GM23338 (cell line): Measurements from ENCODE around the gene SMURF1. TPM values are rescaled to one million over a fixed set of nuclear protein-coding genes. Genes with fewer than 3 reads are reported as not detected.

Experiments used
- ATAC-seq: fragments of 200-7000 bp; cut with Tn5 transposase; 3 replicates; pipeline ENCODE4 v1.9.1; 2020
- DNase-seq: peaks from one replicate; pipeline ENCODE4 v3.0.0-alpha.2; 2015; ENCODE audit warnings: low spot score
- H2AFZ ChIP-seq: fragments of 200-600 bp; sonication (generic); 2 replicates; pipeline ENCODE4 v1.8.0; 2016; ENCODE audit warnings: antibody characterized with exemption, mild to moderate bottlenecking, moderate library complexity
- H3F3A ChIP-seq: fragments of 200-600 bp; sonication (generic); replicated peaks from 2 replicates; pipeline ENCODE4 v1.8.0; 2017; ENCODE audit warnings: antibody characterized with exemption, mixed run types, low read depth
- H3K27ac ChIP-seq: fragments of 200-600 bp; sonication (generic); 2 replicates; pipeline ENCODE4 v1.6.1; 2016; ENCODE audit warnings: low read depth
- H3K27me3 ChIP-seq: fragments of 200-600 bp; sonication (generic); 2 replicates; pipeline ENCODE4 v1.8.0; 2016; ENCODE audit warnings: mild to moderate bottlenecking, mixed run types, moderate library complexity; ENCODE audit not compliant: insufficient read depth
- H3K36me3 ChIP-seq: fragments of 200-600 bp; sonication (generic); 2 replicates; pipeline ENCODE4 v1.8.0; 2016; ENCODE audit warnings: mild to moderate bottlenecking; ENCODE audit not compliant: insufficient read depth
- H3K4me1 ChIP-seq: fragments of 200-600 bp; sonication (generic); 2 replicates; pipeline ENCODE4 v1.8.0; 2016; ENCODE audit warnings: mild to moderate bottlenecking, moderate library complexity; ENCODE audit not compliant: insufficient read depth
- H3K4me2 ChIP-seq: fragments of 200-600 bp; sonication (generic); 2 replicates; pipeline ENCODE4 v1.7.1; 2017; ENCODE audit warnings: mixed run types
- H3K4me3 ChIP-seq: fragments of 200-600 bp; sonication (generic); 2 replicates; pipeline ENCODE4 v1.6.1; 2016; ENCODE audit warnings: mixed run types
- H3K79me2 ChIP-seq: fragments of 200-600 bp; sonication (generic); replicated peaks from 2 replicates; pipeline ENCODE4 v1.8.0; 2017; ENCODE audit warnings: mild to moderate bottlenecking; ENCODE audit not compliant: insufficient read depth
- H3K9me2 ChIP-seq: fragments of 200-600 bp; sonication (generic); 2 replicates; pipeline ENCODE4 v1.8.0; 2017; ENCODE audit not compliant: insufficient read depth
- H4K20me1 ChIP-seq: fragments of 200-600 bp; sonication (generic); replicated peaks from 2 replicates; pipeline ENCODE4 v1.8.0; 2017; ENCODE audit warnings: mild to moderate bottlenecking; ENCODE audit not compliant: insufficient read depth
- H3K27ac Mint-ChIP-seq: 2 replicates; pipeline ENCODE4 v1.8.0; 2020; ENCODE audit warnings: inconsistent platforms, mild to moderate bottlenecking, moderate library complexity, mixed read lengths
- H3K27me3 Mint-ChIP-seq: 3 replicates; pipeline ENCODE4 v1.8.0; 2022; ENCODE audit warnings: low read depth, mild to moderate bottlenecking, moderate library complexity, mixed read lengths, inconsistent platforms; ENCODE audit not compliant: insufficient read depth, poor library complexity
- H3K36me3 Mint-ChIP-seq: 3 replicates; pipeline ENCODE4 v1.8.0; 2021; ENCODE audit warnings: low read depth, mild to moderate bottlenecking, inconsistent platforms, moderate library complexity, mixed read lengths
- H3K4me1 Mint-ChIP-seq: 3 replicates; pipeline ENCODE4 v1.8.0; 2020; ENCODE audit warnings: mild to moderate bottlenecking, inconsistent platforms, mixed read lengths
- H3K4me3 Mint-ChIP-seq: 3 replicates; pipeline ENCODE4 v1.8.0; 2021; ENCODE audit warnings: moderate library complexity, mild to moderate bottlenecking, inconsistent platforms, mixed read lengths
- H3K9me3 Mint-ChIP-seq: 3 replicates; pipeline ENCODE4 v1.8.0; 2020; ENCODE audit warnings: moderate library complexity, mild to moderate bottlenecking, inconsistent platforms, mixed read lengths
- CREB1 ChIP-seq: fragments of 250-450 bp; sonication (Bioruptor Pico); IDR thresholded peaks from 2 replicates; pipeline ENCODE4 v1.5.0; 2020; ENCODE audit warnings: low read depth, mild to moderate bottlenecking, moderate library complexity
- EZH2 ChIP-seq: fragments of 200-600 bp; sonication (generic); IDR thresholded peaks from one replicate; pipeline ENCODE4 v1.8.0; 2017; ENCODE audit warnings: antibody characterized with exemption, mild to moderate bottlenecking, low read depth; ENCODE audit not compliant: unreplicated experiment
- EZH2phosphoT487 ChIP-seq: fragments of 200-600 bp; sonication (generic); IDR thresholded peaks from one replicate; pipeline ENCODE4 v1.8.1; 2018; ENCODE audit warnings: antibody characterized with exemption; ENCODE audit not compliant: unreplicated experiment
- JUNB ChIP-seq: IDR thresholded peaks from one replicate; pipeline ENCODE4 v1.6.1; 2016; ENCODE audit warnings: antibody characterized with exemption; ENCODE audit not compliant: unreplicated experiment
- POLR2AphosphoS5 ChIP-seq: IDR thresholded peaks from 2 replicates; pipeline ENCODE4 v1.6.1; 2016; ENCODE audit warnings: antibody characterized with exemption, low read depth
- STAT1 ChIP-seq: IDR thresholded peaks from one replicate; pipeline ENCODE4 v1.6.1; 2016; ENCODE audit warnings: antibody characterized with exemption; ENCODE audit not compliant: unreplicated experiment
- ZNF114 ChIP-seq: fragments of 250-450 bp; sonication (Bioruptor Pico); IDR thresholded peaks from 2 replicates; pipeline ENCODE4 v1.5.0; 2020; ENCODE audit warnings: mild to moderate bottlenecking, moderate library complexity
- ZNF331 ChIP-seq: fragments of 250-450 bp; sonication (Bioruptor Pico); IDR thresholded peaks from 2 replicates; pipeline ENCODE4 v1.5.0; 2020; ENCODE audit warnings: low read depth, mild to moderate bottlenecking, moderate library complexity
- polyA plus RNA-seq: library from polyadenylated mRNA; unstranded; fragments of >200 nt; fragmentation: Nextera tagmentation; extraction: Ambion mirVana; gene quantifications from 2 replicates; pipeline ENCODE4 v1.2.1, GENCODE V29; 2016
- total RNA-seq: library from RNA; depleted of rRNA; stranded (reverse); fragments of >200 nt; shearing (Covaris generic); gene quantifications from 2 replicates; pipeline ENCODE4 v1.2.3, GENCODE V29; 2014
- TF ChIP-seq, protein P1 (sequence below): IDR thresholded peaks from one replicate; pipeline ENCODE4 v1.6.1; 2018; ENCODE audit warnings: antibody characterized with exemption; ENCODE audit not compliant: unreplicated experiment
- TF ChIP-seq, protein P2 (sequence below): IDR thresholded peaks from 2 replicates; pipeline ENCODE4 v1.6.1; 2016; ENCODE audit warnings: antibody characterized with exemption
- TF ChIP-seq, protein P3 (sequence below), 2 experiments: fragments of 200-600 bp in 1 of 2; sonication (generic) in 1 of 2; conservative IDR thresholded peaks; 2 replicates each; pipeline versions ENCODE4 v1.5.1 to v1.6.1; 2016 to 2017; ENCODE audit warnings: antibody characterized with exemption in 2 of 2, low read depth in 2 of 2, mild to moderate bottlenecking in 2 of 2, moderate library complexity in 1 of 2
- TF ChIP-seq, protein P4 (sequence below): fragments of 250-450 bp; sonication (Bioruptor Pico); IDR thresholded peaks from 2 replicates; pipeline ENCODE4 v1.5.0; 2020; ENCODE audit warnings: mild to moderate bottlenecking, moderate library complexity

Gene SMURF1
- total and polyA plus RNA-seq, 2 experiments from 2014 or later: 5.8 to 23.9 TPM

DNA sequence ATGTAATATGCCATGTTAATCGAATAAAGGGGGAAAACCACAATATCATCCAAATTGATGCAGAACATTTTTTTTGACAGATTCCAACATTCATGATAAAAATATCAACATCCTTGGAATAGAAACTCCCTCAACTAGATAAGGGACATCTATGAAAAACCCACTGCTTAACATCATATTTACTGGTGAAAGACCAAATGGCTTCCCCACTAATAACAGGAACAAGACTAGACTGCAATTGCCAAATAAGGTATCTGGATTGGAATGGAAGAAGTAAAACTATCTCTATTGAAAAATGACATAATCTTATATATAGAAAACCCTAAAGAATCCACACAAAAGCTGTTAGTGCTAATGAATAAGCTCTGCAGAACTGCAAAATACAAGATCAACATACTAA lies 27.8 kb downstream of the SMURF1 start:
- H3K9me3 Mint-ChIP-seq: peaks cover 6% of the 10 kb centered on the region; the same call in 1 of the 3 replicates
- H3K4me3 Mint-ChIP-seq: no peak overlapping the region

More for the DNA sequence above, 27.8 kb downstream of the SMURF1 start:
- peaks cover 23% of the 10 kb centered on the region for H3K36me3 Mint-ChIP-seq
- Histone ChIP-seq H3K4me1 (peaks cover 23% of the 10 kb centered on the region), H3K4me2 (no peak overlapping the region), H4K20me1 (no peaks in the 10 kb centered on the region; the same call in 1 of the 2 replicates), H3K9me2 (no peaks in the 10 kb centered on the region), H2AFZ (no peak overlapping the region), H3K27ac (no peak overlapping the region), H3K4me3 (no peak overlapping the region), H3K27me3 (no peaks in the 10 kb centered on the region), H3F3A (no peaks in the 10 kb centered on the region), H3K36me3 (no peaks in the 10 kb centered on the region), H3K79me2 (peaks cover 100% of the 10 kb centered on the region)
- peaks cover 14% of the 10 kb centered on the region for H3K4me1 Mint-ChIP-seq
- ATAC-seq: no peak
- no peak overlapping the region for H3K27ac Mint-ChIP-seq
- DNase-seq: no peak
- TF ChIP-seq ZNF114 (CRISPR knock-in tag) (no peak), ZNF331 (CRISPR knock-in tag) (no peak), JUNB (no peak), CREB1 (CRISPR knock-in tag) (no peak), STAT1 (no peak), EZH2phosphoT487 (no peak), POLR2AphosphoS5 (no peak), EZH2 (no peak)
- TF ChIP-seq, protein P1, sequence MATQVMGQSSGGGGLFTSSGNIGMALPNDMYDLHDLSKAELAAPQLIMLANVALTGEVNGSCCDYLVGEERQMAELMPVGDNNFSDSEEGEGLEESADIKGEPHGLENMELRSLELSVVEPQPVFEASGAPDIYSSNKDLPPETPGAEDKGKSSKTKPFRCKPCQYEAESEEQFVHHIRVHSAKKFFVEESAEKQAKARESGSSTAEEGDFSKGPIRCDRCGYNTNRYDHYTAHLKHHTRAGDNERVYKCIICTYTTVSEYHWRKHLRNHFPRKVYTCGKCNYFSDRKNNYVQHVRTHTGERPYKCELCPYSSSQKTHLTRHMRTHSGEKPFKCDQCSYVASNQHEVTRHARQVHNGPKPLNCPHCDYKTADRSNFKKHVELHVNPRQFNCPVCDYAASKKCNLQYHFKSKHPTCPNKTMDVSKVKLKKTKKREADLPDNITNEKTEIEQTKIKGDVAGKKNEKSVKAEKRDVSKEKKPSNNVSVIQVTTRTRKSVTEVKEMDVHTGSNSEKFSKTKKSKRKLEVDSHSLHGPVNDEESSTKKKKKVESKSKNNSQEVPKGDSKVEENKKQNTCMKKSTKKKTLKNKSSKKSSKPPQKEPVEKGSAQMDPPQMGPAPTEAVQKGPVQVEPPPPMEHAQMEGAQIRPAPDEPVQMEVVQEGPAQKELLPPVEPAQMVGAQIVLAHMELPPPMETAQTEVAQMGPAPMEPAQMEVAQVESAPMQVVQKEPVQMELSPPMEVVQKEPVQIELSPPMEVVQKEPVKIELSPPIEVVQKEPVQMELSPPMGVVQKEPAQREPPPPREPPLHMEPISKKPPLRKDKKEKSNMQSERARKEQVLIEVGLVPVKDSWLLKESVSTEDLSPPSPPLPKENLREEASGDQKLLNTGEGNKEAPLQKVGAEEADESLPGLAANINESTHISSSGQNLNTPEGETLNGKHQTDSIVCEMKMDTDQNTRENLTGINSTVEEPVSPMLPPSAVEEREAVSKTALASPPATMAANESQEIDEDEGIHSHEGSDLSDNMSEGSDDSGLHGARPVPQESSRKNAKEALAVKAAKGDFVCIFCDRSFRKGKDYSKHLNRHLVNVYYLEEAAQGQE: no peak
- TF ChIP-seq, protein P2, sequence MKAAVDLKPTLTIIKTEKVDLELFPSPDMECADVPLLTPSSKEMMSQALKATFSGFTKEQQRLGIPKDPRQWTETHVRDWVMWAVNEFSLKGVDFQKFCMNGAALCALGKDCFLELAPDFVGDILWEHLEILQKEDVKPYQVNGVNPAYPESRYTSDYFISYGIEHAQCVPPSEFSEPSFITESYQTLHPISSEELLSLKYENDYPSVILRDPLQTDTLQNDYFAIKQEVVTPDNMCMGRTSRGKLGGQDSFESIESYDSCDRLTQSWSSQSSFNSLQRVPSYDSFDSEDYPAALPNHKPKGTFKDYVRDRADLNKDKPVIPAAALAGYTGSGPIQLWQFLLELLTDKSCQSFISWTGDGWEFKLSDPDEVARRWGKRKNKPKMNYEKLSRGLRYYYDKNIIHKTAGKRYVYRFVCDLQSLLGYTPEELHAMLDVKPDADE: no peak
- TF ChIP-seq, protein P3, sequence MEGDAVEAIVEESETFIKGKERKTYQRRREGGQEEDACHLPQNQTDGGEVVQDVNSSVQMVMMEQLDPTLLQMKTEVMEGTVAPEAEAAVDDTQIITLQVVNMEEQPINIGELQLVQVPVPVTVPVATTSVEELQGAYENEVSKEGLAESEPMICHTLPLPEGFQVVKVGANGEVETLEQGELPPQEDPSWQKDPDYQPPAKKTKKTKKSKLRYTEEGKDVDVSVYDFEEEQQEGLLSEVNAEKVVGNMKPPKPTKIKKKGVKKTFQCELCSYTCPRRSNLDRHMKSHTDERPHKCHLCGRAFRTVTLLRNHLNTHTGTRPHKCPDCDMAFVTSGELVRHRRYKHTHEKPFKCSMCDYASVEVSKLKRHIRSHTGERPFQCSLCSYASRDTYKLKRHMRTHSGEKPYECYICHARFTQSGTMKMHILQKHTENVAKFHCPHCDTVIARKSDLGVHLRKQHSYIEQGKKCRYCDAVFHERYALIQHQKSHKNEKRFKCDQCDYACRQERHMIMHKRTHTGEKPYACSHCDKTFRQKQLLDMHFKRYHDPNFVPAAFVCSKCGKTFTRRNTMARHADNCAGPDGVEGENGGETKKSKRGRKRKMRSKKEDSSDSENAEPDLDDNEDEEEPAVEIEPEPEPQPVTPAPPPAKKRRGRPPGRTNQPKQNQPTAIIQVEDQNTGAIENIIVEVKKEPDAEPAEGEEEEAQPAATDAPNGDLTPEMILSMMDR (conservative IDR thresholded peaks at IDR 0.05; ENCODE audit: low read depth in 2 of 2): no peak
- TF ChIP-seq, protein P4, sequence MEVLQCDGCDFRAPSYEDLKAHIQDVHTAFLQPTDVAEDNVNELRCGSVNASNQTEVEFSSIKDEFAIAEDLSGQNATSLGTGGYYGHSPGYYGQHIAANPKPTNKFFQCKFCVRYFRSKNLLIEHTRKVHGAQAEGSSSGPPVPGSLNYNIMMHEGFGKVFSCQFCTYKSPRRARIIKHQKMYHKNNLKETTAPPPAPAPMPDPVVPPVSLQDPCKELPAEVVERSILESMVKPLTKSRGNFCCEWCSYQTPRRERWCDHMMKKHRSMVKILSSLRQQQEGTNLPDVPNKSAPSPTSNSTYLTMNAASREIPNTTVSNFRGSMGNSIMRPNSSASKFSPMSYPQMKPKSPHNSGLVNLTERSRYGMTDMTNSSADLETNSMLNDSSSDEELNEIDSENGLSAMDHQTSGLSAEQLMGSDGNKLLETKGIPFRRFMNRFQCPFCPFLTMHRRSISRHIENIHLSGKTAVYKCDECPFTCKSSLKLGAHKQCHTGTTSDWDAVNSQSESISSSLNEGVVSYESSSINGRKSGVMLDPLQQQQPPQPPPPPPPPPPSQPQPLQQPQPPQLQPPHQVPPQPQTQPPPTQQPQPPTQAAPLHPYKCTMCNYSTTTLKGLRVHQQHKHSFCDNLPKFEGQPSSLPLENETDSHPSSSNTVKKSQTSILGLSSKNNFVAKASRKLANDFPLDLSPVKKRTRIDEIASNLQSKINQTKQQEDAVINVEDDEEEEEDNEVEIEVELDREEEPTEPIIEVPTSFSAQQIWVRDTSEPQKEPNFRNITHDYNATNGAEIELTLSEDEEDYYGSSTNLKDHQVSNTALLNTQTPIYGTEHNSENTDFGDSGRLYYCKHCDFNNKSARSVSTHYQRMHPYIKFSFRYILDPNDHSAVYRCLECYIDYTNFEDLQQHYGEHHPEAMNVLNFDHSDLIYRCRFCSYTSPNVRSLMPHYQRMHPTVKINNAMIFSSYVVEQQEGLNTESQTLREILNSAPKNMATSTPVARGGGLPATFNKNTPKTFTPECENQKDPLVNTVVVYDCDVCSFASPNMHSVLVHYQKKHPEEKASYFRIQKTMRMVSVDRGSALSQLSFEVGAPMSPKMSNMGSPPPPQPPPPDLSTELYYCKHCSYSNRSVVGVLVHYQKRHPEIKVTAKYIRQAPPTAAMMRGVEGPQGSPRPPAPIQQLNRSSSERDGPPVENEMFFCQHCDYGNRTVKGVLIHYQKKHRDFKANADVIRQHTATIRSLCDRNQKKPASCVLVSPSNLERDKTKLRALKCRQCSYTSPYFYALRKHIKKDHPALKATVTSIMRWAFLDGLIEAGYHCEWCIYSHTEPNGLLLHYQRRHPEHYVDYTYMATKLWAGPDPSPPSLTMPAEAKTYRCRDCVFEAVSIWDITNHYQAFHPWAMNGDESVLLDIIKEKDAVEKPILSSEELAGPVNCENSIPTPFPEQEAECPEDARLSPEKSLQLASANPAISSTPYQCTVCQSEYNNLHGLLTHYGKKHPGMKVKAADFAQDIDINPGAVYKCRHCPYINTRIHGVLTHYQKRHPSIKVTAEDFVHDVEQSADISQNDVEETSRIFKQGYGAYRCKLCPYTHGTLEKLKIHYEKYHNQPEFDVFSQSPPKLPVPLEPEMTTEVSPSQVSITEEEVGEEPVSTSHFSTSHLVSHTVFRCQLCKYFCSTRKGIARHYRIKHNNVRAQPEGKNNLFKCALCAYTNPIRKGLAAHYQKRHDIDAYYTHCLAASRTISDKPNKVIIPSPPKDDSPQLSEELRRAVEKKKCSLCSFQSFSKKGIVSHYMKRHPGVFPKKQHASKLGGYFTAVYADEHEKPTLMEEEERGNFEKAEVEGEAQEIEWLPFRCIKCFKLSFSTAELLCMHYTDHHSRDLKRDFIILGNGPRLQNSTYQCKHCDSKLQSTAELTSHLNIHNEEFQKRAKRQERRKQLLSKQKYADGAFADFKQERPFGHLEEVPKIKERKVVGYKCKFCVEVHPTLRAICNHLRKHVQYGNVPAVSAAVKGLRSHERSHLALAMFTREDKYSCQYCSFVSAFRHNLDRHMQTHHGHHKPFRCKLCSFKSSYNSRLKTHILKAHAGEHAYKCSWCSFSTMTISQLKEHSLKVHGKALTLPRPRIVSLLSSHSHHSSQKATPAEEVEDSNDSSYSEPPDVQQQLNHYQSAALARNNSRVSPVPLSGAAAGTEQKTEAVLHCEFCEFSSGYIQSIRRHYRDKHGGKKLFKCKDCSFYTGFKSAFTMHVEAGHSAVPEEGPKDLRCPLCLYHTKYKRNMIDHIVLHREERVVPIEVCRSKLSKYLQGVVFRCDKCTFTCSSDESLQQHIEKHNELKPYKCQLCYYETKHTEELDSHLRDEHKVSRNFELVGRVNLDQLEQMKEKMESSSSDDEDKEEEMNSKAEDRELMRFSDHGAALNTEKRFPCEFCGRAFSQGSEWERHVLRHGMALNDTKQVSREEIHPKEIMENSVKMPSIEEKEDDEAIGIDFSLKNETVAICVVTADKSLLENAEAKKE (CRISPR knock-in tag): no peak
- H3K27me3 Mint-ChIP-seq: peaks cover 1% of the 10 kb centered on the region
